NCI-H82 (cell line): ENCODE data around the gene LRCH1.

ENCODE experiments used
- DNase-seq: peaks from one replicate; lab custom pipeline; 2025; lab: John Stamatoyannopoulos, UW

Gene LRCH1

GRCh38 chr13:46594374-46595078, 41.6 kb downstream of the LRCH1 start:
- no peak for DNase-seq

DNA sequence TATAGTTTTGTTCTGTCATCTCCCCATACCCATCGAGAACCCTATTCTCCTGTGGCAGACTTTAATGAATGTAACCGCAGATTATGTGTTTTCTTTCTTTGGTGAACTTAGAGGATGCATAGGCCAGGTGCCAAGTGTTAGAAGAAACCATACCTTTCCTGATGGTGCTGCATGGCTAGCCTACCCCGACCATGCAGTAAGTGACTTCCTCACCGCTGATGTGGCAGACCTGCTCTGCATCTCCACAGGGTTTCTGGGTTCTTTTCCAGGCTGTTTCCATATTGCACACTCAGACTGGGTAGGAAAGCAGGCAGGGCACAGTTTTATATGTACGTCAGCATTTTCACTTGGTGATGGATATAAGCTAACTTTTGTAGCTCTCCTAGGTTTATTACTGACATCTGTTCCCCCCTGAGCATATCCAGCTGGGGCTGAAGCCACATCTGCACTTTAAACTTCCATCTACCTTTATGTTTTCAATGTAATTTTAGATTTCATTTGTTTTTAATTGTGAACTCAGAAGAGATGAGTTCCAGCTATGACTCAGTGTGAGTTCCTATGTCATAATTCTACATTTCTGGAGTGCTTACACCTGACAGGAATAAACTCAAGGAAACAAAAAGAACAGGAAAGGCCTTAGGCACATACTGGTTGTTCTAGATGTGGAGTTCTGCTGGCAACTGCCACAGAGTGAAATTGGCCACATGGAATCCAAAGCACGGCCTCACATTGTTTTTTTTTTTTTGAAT, 42.3 kb downstream of the LRCH1 start:
- DNase-seq, result no peak

- no peak for DNase-seq
Measured at GRCh38 chr13:46595885-46596275, 42.9 kb downstream of the LRCH1 start.

- DNase-seq, result no peak
Measured at GRCh38 chr13:46596466-46596865, 43.5 kb downstream of the LRCH1 start.

DNA sequence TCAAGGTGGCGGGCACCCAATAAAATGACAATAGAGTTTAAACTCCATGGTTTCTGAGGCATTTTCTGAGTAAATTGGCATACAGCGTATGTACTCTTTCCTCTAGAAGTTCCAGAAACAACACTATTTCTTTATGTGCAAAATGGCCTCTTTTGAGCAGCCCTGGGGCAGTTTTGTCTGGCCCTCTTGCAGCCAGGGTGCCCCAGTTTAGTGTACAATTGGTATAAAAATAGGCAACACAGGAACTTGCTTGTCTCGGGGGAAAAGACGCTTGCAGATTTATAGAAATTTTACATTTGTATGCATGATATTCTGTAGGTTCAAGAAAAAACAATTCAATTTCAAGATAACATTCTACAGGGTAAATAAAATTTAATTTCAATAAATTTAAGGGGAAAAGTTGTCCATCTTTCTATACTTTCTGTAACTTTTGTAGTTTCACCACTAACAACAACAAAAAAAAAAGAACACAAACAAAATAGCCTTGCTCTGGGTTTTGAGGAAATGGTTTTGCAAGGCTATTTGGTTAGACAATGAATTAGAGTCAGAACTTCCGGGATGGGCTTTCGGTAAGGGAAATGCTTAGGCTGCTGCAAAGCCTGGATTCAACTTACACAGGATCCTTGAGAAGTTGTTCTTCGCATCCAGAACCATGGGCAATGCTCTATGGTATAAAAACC, 45.3 kb downstream of the LRCH1 start:
- DNase-seq, result no peak

DNA sequence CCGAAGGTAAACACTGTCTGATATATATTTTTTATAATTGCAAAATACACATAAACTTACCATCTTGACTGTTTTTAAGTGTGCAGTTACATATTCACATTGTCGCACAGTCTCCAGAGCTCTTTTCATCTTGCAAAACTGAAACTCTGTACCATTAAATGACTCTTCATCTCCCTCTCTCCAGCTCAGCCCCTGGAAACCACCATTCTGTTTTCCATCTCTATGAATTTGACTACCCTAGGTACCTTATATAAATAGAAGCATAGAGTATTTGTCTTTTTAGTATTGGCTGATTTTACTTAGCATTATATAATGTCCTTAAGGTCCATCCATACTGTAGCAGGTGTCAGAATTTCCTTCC, 45.8 kb downstream of the LRCH1 start:
- DNase-seq, result no peak

- no peak for DNase-seq
Measured at GRCh38 chr13:46600943-46601311, 48.0 kb downstream of the LRCH1 start.

- DNase-seq, result no peak
Measured at GRCh38 chr13:46602531-46602930, 49.6 kb downstream of the LRCH1 start.

- DNase-seq, result peak; percentile 70
Measured at GRCh38 chr13:46603165-46603603, 50.2 kb downstream of the LRCH1 start.

DNA sequence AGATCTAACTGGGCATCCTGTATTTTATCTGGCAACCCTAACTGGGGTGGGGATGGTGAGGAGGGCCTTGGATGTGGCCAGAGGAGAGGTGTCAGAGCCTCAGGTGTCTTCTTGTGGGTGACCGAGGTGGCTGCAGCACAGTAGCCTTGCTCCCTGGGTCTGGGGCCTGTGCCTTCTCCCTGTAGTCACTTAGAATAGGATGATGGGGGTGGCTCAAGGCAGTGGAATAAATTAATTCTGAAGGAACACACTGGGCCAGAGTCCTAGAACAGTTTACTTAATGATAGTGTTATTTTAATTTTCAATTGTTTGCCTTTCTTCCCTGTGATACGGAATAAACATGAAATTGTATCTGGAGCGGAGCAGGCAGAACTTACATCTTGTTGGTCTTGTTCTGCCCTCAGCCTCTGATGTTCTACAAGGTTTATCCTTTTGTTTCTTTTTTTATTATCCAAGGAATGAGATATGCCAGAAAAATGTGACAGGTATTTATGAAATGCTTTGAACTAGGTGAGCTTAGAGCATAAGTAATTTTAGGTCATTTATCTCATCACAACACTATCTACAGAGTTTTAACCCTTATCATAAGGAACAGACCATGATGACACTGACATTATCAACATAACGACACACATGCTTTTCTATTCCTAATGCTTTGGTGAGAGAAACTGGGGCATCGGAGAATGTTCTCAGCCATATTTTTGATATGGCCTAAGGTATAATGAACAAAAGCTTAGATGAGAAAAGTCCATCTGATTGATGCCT, 51.4 kb downstream of the LRCH1 start:
- no peak for DNase-seq

GRCh38 chr13:46605076-46605824, 52.3 kb downstream of the LRCH1 start:
- DNase-seq, result no peak

DNA sequence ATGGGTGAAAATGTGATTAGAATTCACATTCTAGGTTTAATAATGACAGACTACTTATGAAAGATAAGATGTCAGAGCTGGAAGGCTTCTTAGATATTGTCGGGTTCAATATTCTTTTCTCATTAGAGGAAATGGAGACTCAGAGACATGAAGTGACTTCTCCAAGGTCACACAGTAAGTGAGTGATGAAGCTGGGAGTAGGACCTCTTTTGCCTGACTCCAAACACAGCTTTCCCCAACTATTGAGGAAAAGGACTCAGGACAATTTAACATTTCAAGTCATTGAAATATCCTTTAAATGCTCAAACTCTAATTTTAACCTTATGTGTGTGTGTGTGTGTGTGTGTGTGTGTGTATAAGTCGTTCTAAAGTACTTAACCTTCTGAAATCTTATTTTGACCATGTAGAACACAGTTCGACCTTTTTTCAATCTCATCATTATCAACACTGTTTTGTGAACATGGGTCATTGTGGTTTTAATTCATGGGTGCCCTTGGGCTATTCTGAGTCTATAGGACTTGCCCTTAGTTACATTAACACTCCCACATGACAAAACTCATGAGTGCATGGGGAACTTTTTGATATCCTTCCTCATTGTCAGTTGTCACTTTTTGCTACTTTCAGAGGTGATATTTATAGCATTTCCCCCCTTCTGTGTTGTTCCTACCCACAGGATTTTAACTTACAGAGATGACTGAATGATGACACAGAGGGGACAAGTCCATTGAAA, 53.0 kb downstream of the LRCH1 start:
- no peak for DNase-seq

GRCh38 chr13:46606970-46607369, 54.0 kb downstream of the LRCH1 start:
- DNase-seq, result peak; percentile 44

DNA sequence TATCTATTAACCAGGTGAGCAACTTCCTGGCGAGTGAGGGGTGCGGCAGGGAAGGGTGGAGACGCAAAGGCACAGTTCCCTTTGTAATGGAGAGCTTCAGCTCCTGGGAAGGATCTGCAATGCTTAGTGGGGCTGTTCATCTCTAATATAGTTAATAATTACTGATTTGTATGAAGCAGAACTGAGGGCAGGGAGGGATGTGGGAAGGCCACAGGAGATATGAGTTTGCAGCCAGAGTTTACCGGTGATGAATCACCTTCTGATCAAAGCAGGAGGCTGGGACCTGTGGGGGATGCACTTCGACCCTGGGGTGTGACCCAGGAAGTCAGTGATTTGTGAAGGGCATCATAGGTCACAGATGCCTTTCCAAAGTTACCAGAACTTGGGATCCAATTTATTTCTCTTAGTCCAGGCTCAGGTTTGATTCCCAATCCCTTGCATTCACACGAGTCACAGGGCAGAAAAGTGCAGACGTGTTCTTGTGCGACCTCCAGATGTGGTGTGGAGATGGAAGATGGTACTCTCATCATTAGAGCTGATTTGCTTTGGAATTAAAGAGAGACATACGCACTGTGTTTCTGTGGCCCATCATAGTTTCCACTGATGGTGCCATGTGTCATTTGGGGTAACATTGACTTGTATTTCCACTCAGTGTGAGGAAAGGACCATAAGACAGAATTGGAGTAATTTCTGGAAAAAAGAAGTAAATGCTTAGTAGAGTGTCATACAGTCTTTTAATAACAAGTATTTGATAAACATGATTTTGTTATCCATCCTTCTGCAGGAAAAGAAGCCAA, 55.0 kb downstream of the LRCH1 start:
- no peak for DNase-seq

DNA sequence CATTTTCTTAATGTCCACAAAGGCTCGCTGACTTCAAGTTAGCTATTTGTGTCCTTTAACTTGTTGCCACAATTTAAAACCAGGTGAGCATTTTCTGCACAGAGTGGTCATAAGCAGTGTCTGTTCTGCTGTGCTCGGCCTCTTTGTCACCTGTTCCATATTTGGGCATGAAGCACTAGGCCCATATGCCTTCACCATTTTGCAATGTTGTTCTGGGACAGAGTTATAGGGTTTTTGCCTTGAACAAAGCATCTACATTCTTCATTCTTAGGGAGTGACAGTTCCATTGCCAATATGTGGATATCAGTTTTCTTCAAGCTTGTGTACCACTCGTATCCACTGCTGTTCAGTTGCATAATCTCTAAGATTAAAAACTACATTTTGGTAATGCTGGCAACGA, 56.1 kb downstream of the LRCH1 start:
- peak; percentile 59 for DNase-seq

DNA sequence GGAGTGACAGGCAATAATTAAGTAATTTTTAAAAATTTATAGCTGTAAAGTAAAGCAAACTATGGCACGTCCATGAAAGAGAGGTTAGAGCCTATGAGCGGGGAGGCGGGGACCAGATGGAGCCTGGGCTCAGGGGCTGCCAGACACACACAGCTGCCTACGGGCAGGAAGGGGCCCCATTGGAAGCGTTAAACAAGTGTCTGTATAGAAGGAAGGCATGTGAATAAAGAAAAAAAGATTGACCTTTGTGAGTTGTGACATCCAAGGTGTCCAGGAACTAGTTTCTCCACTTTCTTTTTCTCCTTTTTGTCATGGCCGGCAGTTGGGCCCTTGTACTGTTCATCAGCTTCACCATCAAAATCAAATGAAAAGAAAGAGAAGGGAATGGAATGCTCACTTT, 56.8 kb downstream of the LRCH1 start:
- peak; percentile 80 for DNase-seq

GRCh38 chr13:46612267-46612666, 59.3 kb downstream of the LRCH1 start:
- no peak for DNase-seq

- DNase-seq, result peak; percentile 79
Measured at GRCh38 chr13:46613409-46614049, 60.6 kb downstream of the LRCH1 start.

GRCh38 chr13:46614582-46614981, 61.6 kb downstream of the LRCH1 start:
- DNase-seq, result no peak
